ENCODE results near the gene SDK2.

Gene SDK2

DNA sequence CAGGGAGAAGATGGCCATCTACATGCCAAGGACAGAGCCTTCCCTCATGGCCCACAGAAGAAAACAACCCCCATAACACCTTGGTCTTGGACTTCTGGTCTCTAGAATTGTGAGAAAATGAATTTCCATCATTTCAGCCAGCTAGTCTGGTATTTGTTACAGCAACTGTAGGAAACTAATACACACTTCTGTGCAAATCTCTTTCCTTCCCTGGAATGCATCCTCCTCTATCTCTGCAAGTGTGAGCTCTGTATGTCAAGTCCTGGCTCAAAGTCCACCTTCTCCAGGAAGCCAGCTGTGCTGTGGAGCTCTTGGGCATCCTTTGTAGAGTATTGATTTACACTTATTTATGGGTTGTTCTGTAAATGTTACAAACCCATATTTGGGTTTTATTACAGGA, 89.7 kb downstream of the SDK2 start:
- peaks cover 82% of the 10 kb centered on the region for H3K27me3 ChIP-seq (replicated peaks; ENCODE audit: insufficient read depth, low read length)
- H3K9me2 ChIP-seq (replicated peaks; ENCODE audit: insufficient read depth, low read length), result no peaks in the 10 kb centered on the region
- no peaks in the 10 kb centered on the region for H3K36me3 ChIP-seq (replicated peaks; ENCODE audit: insufficient read depth, low read length)
- DNase-seq, result no peak
- no peak overlapping the region for H3K4me2 ChIP-seq (ENCODE audit: low read depth, low read length)
- H3K4me1 ChIP-seq (ENCODE audit: low read length), result no peaks in the 10 kb centered on the region
- no peak overlapping the region for H3K27ac ChIP-seq (ENCODE audit: low read length)
- no peaks in the 10 kb centered on the region for H4K20me1 ChIP-seq (ENCODE audit: insufficient read depth, low read length)
- no peak overlapping the region for H2AFZ ChIP-seq (ENCODE audit: low read length)
- TF ChIP-seq EZH2 (optimal IDR thresholded peaks at IDR 0.05; ENCODE audit: low read depth, low read length) (no peak), EZH2phosphoT487 (IDR thresholded peaks at IDR 0.05; ENCODE audit: low read length) (no peak)
- TF ChIP-seq, protein P1, sequence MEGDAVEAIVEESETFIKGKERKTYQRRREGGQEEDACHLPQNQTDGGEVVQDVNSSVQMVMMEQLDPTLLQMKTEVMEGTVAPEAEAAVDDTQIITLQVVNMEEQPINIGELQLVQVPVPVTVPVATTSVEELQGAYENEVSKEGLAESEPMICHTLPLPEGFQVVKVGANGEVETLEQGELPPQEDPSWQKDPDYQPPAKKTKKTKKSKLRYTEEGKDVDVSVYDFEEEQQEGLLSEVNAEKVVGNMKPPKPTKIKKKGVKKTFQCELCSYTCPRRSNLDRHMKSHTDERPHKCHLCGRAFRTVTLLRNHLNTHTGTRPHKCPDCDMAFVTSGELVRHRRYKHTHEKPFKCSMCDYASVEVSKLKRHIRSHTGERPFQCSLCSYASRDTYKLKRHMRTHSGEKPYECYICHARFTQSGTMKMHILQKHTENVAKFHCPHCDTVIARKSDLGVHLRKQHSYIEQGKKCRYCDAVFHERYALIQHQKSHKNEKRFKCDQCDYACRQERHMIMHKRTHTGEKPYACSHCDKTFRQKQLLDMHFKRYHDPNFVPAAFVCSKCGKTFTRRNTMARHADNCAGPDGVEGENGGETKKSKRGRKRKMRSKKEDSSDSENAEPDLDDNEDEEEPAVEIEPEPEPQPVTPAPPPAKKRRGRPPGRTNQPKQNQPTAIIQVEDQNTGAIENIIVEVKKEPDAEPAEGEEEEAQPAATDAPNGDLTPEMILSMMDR (IDR thresholded peaks at IDR 0.05; ENCODE audit: low read length), result no peak
- H3K9me3 ChIP-seq (replicated peaks; ENCODE audit: insufficient read depth, low read length), result no peaks in the 10 kb centered on the region
- no peak overlapping the region for H3K4me3 ChIP-seq (ENCODE audit: low read length)
- H3K79me2 ChIP-seq (ENCODE audit: low read length), result no peaks in the 10 kb centered on the region
- H3F3A ChIP-seq (ENCODE audit: insufficient read depth, low read length), result no peaks in the 10 kb centered on the region
- H3K9ac ChIP-seq (ENCODE audit: low read length), result no peak overlapping the region

DNA sequence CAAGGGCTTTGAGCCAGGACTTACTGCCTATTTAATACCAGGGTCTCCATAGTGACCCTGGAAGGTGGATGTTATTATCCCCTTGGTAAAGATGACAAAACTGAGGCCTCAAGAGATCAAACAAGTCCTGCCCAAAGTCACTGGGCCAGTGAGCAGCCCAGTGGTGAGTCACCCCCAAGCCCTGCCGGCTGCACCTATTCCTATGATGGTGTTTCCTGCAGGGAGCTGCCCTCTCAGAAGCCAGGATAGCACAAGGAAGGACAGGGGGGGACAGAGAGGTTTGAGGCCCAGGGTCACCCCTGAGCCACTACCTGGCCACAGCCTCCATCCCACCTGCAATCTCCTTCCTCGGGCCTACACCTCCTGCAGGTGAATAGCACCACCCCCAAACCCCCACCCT, 90.9 kb downstream of the SDK2 start:
- H3F3A ChIP-seq (ENCODE audit: insufficient read depth, low read length), result no peaks in the 10 kb centered on the region
- H3K36me3 ChIP-seq (replicated peaks; ENCODE audit: insufficient read depth, low read length), result no peaks in the 10 kb centered on the region
- H2AFZ ChIP-seq (ENCODE audit: low read length), result no peak overlapping the region
- TF ChIP-seq EZH2phosphoT487 (IDR thresholded peaks at IDR 0.05; ENCODE audit: low read length) (no peak), EZH2 (optimal IDR thresholded peaks at IDR 0.05; ENCODE audit: low read depth, low read length) (no peak)
- TF ChIP-seq, protein P1 (IDR thresholded peaks at IDR 0.05; ENCODE audit: low read length), result no peak
- DNase-seq, result no peak
- H3K27ac ChIP-seq (ENCODE audit: low read length), result no peak overlapping the region
- H3K9me2 ChIP-seq (replicated peaks; ENCODE audit: insufficient read depth, low read length), result no peaks in the 10 kb centered on the region
- no peaks in the 10 kb centered on the region for H3K79me2 ChIP-seq (ENCODE audit: low read length)
- H3K4me2 ChIP-seq (ENCODE audit: low read depth, low read length), result no peak overlapping the region
- no peaks in the 10 kb centered on the region for H4K20me1 ChIP-seq (ENCODE audit: insufficient read depth, low read length)
- H3K27me3 ChIP-seq (replicated peaks; ENCODE audit: insufficient read depth, low read length), result peaks cover 85% of the 10 kb centered on the region
- H3K9me3 ChIP-seq (replicated peaks; ENCODE audit: insufficient read depth, low read length), result no peaks in the 10 kb centered on the region
- H3K4me1 ChIP-seq (ENCODE audit: low read length), result no peaks in the 10 kb centered on the region
- no peak overlapping the region for H3K4me3 ChIP-seq (ENCODE audit: low read length)
- H3K9ac ChIP-seq (ENCODE audit: low read length), result no peak overlapping the region

DNA sequence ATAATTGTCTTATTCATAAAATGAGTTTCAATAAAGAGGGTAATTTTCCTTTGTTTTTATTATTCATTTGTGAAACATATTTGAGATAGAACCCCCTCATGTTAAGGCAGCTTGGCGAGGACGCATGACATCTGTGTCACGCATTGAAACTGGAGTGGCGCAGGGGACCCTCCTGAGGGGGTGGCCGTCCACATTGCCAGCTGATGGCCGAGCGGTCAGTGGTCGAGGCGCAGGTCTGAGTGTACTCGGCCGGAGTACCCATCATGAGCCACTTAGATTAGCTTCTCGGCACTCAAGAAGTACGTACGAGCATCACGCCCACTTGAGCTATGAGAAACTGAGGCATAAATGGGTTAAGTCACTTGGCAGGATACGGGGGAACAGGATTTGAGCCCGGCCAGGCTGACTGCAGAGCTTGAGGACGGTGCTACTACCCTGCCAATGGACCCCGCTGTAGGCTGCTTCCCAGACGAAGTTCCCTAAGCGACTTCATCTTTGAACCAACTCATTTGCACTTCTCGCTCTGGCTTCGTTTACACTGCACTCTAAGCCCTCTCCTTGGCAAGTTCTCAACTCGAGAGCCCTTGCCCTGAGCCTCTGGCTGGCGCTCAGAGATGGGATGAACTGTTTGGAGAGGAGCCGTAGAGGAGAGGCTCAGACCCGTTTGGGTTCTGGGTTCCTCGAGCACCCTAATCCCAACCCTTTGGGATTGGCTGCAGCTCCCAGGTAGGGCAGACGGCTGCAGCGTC, 91.8 kb downstream of the SDK2 start:
- no peak for DNase-seq
- Histone ChIP-seq H3F3A (ENCODE audit: insufficient read depth, low read length) (no peaks in the 10 kb centered on the region), H3K4me3 (ENCODE audit: low read length) (peak overlapping the region; percentile 39; the same call in 1 of the 2 replicates), H3K9me2 (replicated peaks; ENCODE audit: insufficient read depth, low read length) (no peaks in the 10 kb centered on the region), H2AFZ (ENCODE audit: low read length) (no peak overlapping the region), H3K27ac (ENCODE audit: low read length) (no peak overlapping the region), H3K4me1 (ENCODE audit: low read length) (no peaks in the 10 kb centered on the region), H3K27me3 (replicated peaks; ENCODE audit: insufficient read depth, low read length) (peaks cover 86% of the 10 kb centered on the region), H3K36me3 (replicated peaks; ENCODE audit: insufficient read depth, low read length) (no peaks in the 10 kb centered on the region), H3K9ac (ENCODE audit: low read length) (no peak overlapping the region), H3K79me2 (ENCODE audit: low read length) (no peaks in the 10 kb centered on the region), H4K20me1 (ENCODE audit: insufficient read depth, low read length) (no peaks in the 10 kb centered on the region), H3K9me3 (replicated peaks; ENCODE audit: insufficient read depth, low read length) (no peaks in the 10 kb centered on the region), H3K4me2 (ENCODE audit: low read depth, low read length) (peak overlapping the region; percentile 53; the same call in 1 of the 2 replicates)
- TF ChIP-seq, protein P1 (IDR thresholded peaks at IDR 0.05; ENCODE audit: low read length), result no peak
- TF ChIP-seq EZH2phosphoT487 (IDR thresholded peaks at IDR 0.05; ENCODE audit: low read length) (no peak), EZH2 (optimal IDR thresholded peaks at IDR 0.05; ENCODE audit: low read depth, low read length) (no peak)

Data from MM.1S (cell line).